Activated CD4-positive, CD25-positive, alpha-beta regulatory T cell treated with anti-CD3 and anti-CD28 coated beads, Interleukin-2, amount 50 U/mL, for 24 hours (primary cell): ENCODE measurements around the gene FBXO4.
A peak's percentile ranks its signal among the peaks of the same experiment; 100 is the strongest.

Experiments used
- ATAC-seq, 2 donors: fragments of 150-1000 bp; cut with Tn5 transposase; one replicate each; pipeline ENCODE4 v1.10.0; 2021; ENCODE audit warnings: mild to moderate bottlenecking in 1 of 2, moderate library complexity in 1 of 2

Gene FBXO4, protein sequence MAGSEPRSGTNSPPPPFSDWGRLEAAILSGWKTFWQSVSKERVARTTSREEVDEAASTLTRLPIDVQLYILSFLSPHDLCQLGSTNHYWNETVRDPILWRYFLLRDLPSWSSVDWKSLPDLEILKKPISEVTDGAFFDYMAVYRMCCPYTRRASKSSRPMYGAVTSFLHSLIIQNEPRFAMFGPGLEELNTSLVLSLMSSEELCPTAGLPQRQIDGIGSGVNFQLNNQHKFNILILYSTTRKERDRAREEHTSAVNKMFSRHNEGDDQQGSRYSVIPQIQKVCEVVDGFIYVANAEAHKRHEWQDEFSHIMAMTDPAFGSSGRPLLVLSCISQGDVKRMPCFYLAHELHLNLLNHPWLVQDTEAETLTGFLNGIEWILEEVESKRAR

DNA sequence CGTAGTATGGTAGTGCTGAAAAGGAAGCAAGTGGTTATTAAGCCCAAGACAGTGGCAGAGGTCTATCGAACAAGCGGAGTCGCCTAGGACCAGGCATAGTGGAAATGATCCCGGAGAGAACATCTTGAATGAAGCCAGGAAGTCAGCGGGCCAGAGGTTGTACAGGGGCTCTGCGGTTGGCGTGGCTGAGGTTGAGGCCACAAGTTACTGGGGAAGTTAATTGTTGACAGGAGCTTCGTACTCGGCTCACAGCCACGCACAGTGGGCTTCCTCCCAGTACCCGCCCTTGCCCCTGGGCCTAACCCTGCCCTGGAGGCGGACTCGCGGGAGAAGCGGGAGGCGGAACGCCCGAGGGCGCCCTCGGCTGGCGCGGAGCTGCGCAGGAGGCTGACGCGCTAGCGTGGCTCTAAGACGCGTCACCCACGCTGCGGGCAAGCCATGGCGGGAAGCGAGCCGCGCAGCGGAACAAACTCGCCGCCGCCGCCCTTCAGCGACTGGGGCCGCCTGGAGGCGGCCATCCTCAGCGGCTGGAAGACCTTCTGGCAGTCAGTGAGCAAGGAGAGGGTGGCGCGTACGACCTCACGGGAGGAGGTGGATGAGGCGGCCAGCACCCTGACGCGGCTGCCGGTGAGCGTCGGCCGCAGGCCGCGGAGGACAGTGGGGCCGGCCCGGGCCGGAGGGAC is at the start of gene FBXO4:
TSS of gene FBXO4 (plus strand) at position 410 of the 683 bp plus-strand sequence. CDS start at position 439, 29 bp downstream.
- ATAC-seq: peak; percentile 99

DNA sequence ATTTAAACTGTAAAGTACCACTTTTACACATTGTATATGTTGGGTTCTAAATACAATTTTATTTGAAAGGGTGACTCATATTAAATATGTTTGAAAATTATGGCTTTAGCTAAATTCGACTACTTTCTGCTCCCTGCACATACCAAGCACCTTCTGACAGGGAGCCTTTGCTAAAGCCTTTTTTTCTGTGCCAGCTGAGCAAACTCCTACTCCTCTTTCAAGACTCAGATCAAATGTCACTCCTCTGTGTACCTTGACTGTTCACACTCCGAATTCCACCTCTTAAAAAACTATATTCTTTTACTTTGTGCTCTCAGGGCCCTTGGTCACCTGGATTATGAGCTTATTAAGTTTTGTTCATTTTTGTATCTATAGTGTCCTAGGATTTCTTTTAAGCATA is 48.4 kb upstream of the FBXO4 start:
- ATAC-seq: no peak

DNA sequence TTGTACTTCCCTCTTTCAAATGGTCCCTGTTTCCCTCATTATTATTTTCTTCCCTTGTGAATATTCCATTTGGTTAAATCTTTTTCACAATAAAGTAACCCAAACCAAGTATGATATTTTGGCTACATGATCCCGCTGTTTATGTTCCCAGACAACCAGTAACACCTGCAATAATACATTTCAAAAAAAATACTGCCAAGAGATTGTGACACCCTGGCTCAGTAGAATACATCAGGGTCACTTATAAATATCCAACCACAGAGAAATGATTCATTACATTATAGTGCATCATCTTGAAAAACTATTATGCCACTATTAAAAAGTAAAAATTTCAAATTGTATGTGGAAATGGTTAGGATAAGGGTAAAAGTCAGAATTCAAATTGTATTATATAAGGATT is 47.7 kb upstream of the FBXO4 start:
- ATAC-seq: no peak

DNA sequence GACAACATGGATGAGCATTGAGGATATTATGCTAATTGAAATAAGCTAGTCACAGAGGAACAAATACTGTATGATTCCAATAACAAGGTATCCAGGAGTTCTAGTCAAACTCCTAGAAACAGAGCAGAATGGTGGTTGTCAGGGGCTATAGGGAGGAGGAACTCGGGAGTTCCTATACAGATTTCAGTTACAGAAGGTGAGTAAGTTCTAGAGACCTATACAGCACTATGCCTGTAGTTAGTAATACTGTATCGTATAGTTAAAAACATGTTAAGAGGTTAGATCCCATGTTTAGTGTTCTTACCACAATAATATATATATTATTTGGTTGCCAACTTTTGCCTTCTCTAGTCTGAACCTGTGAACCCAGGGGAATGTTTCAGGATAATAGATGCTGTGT is 46.9 kb upstream of the FBXO4 start:
- no peak for ATAC-seq

DNA sequence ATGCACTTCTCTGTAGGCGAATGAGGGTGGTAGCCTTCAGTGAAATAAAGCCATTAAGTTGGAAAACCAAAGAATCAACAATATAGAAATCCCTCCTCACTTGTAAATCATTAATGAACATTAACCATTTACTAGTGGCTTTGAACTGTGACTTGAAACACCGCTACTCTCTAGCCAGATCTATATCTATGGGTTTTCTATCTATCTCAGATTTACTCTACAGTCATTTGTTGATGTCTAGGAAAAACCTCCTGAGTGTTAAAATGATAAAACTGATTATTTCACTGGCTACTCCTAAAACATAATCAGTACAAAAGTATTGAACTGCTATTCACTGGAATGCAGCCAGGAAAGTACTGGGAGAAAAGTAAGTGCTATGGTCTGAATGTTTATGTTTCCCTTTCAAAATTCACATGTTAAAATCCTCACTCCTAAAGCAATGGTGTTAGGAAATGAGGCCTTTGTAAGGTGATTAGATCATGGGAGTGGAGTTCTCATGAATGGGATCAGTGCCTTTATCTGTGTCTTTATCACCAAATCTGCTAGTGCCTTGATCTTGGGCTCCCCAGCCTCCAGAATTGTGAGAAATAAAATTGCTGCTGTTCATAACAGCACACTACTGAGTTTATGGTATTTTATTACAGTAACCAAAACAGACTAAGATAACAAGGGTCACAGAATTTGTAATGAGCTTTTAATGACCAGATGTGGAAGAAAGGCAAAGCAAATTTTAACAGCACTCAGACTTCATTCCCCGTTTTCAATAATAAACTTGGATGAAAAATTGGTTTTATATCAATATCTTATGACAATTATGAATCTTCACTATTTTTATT is 46.2 kb upstream of the FBXO4 start:
- no peak for ATAC-seq

DNA sequence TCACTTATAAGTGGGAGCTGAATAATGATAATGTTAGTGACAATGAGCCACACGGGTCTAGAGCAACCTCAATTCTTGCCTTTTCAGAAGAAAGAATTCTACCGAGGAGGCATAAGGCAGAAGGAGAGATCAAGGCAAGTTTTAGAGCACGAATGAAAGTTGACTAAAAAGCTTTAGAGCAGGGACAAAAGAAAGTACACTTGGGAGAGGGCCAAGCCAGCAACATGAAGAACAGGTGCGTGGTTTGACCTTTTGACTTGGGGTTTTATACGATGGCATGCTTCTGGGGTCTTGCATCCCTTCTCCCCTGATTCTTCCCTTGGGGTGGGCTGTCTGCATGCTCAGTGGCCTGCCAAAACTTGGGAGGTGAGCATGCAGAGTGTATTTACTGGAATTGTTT is 42.3 kb upstream of the FBXO4 start:
- ATAC-seq: no peak

DNA sequence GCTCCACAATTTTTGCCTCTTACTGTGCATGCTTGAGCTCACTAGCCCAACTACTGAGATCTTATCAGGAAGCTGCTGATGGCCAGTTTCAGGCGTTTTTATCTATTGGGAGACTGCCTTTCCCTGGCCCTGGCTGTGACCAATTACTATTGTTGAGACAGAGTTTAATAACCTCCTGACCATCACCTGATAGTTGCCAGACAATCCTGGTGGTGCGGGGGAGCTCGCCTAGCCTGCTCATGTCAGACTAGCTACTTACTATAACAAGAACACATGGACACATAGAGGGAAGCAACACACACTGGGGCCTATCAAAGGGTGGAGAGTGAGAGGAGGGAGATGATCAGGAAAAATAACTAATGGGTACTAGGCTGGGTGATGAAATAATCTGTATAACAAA is 41.8 kb upstream of the FBXO4 start:
- no peak for ATAC-seq

DNA sequence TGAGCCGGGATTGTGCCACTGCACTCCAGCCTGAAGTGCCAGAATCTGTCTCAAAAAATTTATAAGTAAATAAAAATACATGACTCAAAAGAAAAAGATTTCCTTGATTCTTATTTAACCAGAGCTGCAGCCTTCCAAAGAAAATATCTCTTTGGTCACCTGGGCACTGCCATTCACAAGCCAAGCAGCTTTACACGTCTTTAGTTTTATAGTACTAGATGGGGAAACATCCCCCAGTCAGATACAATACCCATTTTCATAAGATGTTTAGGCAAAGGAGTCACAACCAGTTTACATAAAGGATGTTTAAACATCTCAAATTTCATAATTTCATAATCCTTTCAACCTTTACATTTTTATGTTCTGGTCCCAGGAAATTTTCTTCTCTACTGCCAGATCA is 41.1 kb upstream of the FBXO4 start:
- ATAC-seq: no peak

DNA sequence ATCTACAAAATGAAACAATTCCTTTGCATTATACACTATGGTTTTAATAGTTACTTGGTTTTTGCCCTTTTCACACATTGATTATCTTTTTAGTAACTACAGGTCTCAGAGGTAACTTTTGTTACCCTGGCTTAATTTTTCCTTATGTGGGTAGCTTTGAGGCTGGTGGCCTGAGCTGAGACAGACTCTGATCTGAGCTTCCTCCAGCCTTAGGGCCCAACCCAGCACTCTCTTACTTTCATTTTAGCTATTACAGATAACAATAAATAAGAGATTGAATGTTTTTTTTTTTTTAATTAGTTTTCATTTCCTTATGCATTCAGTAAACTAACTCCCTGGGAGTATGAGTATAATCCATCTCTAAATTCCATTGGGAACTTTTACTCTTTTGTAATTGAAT is 39.8 kb upstream of the FBXO4 start:
- ATAC-seq: no peak

DNA sequence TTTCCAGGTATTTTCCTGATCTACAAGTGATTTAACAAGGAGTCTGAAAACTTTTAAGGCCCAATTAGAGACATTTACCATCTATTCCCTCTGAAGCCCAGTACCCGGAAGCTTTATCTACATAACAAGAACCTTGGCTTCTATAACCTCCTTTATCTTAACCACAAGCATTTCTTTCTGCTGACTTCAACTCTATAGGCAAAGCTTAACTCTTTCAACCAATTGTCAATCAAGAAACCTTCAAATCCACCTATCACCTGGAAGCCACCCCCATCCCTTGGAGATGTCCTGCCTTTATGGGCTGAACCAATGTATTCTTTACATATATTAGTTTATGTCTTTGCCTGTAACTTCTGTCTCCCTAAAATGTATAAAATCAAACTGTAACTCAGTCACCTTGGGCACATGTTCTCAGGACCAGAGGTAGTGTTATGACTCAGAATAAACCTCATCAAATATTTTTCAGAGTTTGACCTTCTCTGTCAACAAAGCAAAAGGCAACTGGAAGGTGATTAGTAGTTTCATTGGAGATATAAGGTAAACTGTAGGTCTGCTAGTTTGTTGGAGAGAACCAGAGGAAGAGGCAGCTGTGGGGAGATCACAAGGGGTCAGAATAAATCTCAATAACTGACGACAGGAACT is 33.9 kb upstream of the FBXO4 start:
- no peak for ATAC-seq

DNA sequence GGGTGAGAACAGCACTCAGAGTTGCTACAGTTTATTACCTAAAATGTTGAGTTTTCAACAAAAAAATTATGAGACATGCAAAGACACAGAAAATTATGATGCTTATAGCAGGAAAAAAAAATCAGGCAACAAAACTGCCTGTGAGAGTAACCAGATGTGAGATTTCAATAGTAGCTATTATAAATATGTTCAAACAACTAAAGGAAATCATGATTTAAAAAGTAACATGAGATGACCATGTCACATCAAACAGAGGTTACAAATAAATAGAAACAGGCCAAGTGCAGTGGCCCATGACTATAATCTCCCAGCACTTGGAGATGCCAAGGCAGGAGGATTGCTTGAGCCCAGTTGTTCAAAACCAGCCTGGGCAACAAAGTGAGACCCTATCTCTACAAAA is 33.0 kb upstream of the FBXO4 start:
- no peak for ATAC-seq

DNA sequence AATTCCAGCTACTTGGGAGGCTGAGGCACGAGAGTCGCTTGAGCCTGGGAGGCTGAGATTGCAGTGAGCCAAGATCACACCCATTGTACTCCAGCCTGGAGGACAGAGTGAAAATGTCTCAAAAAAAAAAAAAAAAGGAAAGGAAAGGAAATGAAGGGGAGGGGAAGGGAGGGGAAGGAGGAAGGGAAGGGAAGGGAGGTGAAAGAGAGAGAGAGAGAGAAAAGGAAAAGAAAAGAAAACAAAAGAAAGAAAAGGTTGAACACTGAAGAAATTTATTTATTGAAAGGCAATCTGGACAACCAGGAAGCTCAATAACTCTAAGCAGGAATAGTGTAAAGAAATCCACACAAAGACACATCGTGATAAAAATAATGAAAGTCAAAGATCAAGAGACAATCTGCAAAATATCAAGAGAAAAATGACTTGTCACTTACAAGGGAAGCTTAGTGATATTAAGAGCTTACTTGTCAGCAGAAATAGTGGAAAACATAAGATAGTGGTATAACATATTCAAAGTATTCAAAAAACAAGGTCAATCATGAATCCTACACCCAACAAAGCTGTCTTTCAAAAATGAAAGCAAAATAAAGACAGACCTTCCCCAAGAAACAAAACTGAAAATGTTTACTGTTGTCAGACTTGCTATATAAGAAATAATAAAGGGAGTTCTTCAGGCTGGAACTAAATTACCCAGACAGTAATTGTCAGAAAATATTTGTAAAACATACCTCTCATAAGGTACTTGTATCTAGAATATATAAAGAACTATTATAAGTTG is 31.8 kb upstream of the FBXO4 start:
- peak in 1 of 2 donors; percentile 53 for ATAC-seq

DNA sequence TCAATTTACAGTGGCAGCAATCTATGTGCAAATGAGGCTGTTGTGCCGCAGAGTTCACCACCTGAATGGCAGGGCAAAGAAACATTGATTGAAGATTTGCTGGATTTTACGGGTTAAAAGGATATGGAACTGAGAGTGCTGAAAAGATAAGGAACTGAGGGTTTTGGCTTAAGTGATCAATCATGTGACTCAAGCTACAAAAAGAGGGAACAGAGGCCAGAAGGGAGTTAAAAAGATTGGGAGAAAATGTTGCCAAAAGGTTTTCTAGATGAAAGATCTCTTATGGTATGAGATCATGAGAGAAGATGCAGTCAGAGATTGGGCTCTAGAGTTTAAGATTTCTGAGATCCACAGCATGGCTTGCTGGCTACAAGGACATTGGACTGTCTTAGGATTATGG is 28.9 kb upstream of the FBXO4 start:
- no peak for ATAC-seq

DNA sequence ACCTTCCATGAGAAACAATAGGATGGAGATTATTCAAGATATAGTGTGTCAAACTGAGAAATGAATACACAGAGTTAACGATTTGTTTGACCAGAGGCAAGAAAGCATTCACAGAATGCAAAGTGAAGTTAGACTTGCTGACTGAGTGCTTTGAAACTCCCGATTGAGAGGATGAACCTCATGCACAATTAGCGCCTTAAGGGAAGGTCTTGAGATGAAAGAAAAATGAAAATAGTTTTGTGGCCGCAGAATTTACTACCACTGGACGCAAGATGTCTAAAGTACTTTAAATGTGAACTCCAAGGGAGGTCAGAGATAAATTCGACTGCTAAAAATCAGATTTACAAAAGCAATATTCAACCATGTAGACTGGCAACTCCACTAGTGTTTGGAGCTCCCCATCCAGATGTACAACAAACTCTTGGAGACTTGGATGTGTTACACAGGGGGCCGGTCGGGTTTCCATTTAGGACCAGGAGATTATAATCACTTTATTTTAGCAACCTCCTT is 21.6 kb upstream of the FBXO4 start:
- no peak for ATAC-seq

DNA sequence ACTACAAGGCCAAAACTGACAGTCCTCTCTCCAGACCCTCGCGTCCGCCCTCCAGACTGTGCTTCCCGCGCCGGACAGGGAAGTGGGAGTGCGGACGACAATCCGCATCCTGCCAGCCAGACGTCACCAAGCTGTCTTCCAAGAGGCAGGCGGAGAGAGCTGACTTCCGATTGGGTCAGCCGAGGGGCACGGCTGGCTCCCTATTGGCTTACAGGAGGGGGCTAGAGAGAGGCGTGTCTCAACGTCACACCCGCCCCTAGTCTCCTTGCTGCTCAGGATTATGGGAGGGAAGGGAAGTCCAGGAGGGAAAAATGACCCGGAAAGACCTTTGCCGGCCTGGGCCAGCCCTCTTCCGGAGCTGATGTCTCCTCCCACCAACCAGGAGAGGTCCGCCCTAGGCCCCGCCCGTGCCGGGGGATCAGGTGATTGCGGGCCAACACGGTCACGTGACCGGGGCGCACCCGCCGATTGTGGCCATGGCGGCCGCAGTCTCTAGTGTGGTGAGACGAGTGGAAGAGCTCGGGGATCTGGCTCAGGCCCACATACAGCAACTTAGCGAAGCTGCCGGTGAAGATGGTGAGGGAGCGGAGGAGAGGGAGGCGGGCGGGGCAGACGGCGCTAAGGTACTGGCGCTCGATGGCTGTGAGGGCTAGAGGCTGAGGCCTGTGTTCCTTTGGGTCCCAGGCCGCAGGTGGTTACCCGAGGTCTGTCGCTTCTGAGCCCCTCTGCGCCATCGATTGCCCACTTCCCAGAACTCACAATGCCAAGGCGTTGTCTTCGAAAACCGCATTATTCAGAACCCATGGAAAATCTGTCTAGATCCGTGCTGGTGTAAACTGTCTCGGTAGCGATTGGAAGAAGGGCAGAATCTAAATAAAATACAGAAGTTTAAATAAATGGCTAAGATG is 20.9 kb upstream of the FBXO4 start, which contains the start of gene RIMOC1:
TSS of gene RIMOC1 (plus strand) at position 453 of the 908 bp plus-strand sequence. CDS start at position 477, 24 bp downstream.
- peak; percentile 96 for ATAC-seq

DNA sequence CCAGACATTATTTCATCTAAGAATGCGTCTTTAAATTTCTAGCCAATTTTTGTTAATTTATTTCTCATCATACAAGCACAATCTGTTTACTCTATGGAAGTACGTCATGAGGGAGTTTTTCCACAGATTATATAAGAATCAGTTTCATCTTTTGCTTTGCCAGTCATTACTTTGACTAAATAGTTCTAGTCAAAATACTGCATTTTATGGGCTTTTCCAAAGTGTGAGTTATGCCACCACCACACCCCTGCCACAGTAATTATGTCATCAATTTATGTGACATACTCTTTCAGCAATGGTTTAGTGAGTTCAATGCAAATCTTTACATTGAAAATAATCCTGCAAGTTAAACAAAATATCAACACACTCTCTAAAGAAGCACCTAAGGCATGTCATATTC is 18.9 kb upstream of the FBXO4 start:
- ATAC-seq: no peak

DNA sequence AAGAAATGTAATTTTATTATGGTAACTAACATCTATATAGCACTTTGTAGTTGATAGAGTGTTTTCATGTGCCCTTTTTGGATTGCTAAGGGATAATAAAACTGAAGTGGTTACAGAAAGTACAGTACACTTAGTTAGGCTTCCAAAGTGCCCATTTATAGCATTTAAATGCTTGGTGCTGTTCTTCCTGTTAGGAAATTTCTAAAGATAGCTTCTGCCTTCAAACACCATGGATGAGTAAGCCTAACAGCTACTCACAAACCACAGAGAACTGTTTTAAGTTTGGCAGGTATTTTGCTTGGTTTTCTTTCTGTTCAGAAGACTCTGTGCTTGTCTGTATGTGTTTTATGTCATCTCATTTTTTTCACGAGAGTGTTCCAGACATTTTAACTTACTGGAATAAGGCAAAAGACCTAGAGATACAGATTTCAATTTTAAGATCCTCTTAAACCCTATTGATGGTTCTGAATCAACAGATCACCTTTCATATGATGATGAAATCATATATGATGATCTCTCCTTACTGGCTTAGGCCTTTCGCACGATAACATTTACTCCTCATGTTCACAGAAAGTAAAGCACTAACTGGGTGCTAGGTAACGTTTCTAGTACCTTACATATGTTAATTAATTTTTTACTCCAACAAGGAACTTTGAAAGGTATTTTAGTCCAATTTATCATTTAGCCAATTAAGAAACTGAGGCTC is 16.6 kb upstream of the FBXO4 start:
- no peak for ATAC-seq

DNA sequence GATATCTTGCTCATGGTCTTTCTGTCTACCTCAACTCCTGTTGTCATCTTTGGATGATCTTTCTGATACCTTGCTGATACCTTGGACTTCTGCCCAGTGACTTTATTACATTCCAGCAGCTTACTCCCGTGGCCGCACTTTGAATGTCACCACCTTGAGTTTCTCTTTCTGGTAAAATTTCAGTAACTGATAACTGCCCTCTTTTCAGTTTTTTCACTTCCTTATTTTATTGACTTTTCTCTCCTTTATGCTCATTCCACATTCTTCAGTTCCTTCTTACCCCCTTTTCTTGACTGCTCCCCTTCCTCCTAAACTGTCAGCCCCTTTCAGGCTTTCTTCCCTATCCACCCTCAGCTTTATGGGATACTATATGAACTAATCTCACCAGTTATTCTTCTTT is 7.0 kb upstream of the FBXO4 start:
- no peak for ATAC-seq

DNA sequence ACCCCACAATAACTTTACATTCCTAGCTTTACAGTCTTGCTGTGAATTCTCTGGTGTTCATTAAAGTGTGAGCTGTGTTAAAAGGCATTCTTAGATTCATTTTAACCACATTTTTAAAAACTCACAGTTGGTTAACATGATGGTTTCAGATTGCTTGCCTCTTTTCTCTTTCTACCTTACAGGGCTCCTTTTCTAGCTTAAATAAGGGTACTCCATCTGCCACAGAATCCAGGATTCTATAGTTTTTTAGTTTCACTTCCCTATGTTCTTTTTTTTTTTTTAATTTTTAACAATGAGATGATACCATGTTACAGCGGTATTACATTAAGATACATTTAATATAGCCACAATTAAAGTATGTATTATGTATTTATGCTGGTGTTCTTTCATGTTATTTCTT is 3.9 kb upstream of the FBXO4 start:
- no peak for ATAC-seq

DNA sequence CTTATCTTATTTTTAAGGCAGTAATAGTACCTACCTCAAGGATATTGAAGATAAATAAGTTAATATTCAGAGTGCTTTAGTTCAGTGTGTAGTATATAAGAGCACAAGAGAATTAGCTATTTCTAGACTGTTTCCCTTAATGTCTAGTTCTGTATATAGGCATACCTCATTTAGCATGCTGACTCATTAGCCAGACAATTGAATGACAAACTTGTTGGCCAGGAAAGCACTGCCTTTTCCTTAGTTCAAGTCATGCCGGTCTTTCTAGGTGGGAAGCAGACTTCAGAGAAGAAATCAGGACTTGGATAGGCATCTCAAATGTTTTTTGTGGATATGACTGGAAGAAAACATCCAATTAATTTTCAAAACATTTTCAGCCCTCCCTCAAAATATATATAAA is 3.2 kb upstream of the FBXO4 start:
- no peak for ATAC-seq
